GM18861 (cell line): Measurements from ENCODE around the gene LRFN2.

Experiments used
- ATAC-seq: cut with Tn5 transposase; IDR thresholded peaks from one replicate; pipeline ENCODE4 v1.9.1; 2021; ENCODE audit not compliant: unreplicated experiment

LRFN2 gene

DNA sequence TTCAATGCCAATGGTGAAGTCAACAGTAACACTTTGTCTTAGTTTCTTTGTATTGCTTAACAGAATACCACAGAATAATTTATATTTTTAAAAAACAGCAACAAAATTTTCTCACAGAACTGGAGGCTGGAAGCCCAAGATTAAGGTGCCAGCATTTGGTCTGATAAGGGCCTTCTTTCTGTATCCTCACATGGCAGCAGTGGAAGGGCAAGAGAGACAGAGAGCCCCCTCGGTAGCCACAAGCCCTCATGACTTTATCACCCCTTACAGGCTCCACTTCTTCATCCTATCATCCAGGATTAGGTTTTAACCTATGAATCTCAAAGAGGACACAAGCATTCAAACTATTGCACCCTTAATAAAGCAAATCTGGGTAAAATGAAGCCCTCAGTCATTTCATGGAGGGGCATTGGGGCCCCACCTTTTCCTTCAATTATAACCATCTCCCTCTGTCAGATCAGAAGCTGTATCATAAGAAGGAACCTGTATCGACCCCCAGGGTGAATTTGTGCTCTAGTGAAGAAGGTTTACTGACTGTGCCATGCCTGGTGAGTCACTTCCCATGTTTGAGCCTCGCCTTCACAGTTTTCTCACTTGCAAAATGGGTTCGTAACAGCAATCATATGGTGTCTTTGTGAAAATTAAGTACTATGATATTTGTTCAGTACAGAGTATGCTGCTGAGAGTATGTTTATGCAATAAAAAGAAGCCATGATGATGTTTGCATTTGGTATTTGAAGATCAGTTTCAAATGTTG lies 178.2 kb downstream of the LRFN2 start:
- no peak for ATAC-seq

DNA sequence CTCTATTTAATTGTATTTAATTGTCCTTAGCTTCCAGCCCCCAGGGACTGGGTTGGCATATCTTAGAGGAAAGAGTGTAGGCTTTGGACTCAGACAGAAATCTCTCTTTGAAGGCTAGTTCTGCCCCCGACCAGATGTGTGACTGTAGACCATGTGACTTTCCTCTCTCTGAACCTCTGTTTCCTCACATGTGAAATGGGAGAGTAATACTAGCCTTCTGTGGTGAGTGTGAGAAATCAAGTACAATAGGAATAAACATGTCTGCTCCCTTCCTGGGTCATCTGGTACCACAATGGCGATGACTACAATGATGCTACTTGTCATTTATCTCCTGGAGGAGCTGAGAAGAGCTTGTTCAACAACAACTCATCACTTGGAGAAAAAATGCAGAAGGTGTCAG lies 179.9 kb downstream of the LRFN2 start:
- ATAC-seq = no peak

DNA sequence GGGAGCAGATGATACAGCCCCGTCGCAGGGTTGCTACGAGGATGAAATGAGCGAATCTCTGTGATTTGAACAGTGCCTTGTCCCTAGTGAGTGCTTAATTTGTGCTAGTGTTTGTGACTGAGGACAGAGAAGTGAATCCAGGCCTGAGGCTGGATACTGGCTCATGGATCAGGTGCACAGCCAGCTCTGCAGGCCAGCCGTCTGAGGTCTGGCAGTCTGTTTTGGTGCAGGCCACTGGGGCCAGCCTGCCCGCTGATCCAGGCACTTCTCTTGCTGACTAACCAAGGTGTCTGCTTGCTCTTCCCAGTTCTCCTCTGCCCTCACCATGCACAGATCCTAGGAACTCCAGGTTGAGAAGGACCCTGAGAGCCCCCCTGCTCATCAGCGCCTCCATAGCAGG lies 181.0 kb downstream of the LRFN2 start:
- ATAC-seq = no peak

DNA sequence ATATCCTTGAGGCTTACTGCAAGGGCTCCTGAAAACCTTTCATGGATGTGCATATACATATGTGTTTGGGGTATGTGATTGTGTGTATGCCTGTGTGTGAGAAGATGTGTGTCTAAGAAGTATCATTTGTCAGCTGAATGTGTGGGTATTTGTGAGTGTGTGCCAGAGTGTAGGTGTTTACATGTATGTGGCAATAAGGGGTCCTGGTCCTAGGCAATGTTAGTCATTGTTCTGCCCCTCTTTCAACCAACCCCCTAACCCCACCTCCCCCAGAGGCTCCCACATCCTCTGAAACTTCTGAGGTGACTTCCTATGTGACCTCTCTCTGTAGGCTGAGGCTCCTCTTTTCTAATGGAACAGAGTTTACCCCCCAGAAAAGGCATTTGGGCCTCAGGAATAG lies 186.4 kb downstream of the LRFN2 start:
- ATAC-seq = no peak

DNA sequence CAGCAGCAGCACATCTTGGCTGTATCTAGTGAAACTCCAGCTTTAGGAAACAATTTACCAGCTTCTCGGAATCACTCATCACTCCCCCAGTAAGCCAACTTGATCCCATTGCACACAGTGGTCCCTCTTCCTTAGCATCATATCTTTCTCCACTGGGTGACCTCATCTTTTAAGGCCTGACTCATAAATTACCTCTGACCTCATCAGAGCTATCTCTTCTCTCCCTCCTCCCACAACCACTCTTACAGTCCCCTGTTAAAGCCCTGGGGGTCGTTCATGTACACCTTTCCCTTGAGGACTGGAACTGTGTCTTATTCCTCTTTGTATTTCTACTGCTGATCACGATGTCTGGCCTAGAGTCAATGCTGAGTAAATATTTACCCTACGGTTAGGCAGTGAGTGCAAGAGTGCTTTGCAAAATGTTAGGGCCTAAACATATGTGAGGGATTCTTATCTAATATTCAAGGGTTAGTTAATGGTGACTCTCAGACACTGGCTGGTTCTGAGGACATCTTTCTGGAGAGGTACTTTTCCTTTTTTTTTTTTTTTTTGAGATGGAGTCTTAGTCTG lies 187.2 kb downstream of the LRFN2 start:
- no peak for ATAC-seq

DNA sequence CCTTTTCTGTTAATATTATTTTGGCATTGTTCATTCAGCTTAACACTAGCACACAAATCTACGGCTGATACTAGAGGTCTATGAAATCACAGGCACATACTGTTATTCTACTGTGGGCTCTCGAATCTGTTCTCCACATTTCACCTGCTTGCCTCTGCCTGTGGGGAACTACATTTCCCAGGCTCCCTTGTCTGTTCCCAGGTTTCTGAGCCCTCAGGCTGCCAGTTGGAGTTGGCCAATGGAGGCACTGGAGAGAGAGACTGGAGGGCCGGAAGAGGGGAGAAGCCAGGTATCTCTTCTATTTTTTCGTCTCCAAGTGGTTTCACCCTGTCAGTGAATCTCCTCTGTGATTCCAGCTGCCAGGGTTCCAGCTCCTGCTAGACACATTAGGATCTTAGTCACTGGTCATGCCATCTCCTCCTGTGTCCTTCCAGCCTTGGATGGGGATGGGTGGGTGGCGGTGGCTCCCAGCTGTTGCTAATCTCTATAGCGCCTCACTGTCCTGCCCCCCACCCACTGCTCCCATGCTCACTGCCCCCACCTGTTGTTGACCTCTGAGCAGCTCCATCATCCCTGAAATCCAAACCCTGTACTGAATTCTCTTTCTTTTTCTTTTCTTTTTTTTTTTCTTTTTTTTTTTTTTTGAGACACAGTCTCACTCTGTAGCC lies 188.2 kb downstream of the LRFN2 start:
- no peak for ATAC-seq

DNA sequence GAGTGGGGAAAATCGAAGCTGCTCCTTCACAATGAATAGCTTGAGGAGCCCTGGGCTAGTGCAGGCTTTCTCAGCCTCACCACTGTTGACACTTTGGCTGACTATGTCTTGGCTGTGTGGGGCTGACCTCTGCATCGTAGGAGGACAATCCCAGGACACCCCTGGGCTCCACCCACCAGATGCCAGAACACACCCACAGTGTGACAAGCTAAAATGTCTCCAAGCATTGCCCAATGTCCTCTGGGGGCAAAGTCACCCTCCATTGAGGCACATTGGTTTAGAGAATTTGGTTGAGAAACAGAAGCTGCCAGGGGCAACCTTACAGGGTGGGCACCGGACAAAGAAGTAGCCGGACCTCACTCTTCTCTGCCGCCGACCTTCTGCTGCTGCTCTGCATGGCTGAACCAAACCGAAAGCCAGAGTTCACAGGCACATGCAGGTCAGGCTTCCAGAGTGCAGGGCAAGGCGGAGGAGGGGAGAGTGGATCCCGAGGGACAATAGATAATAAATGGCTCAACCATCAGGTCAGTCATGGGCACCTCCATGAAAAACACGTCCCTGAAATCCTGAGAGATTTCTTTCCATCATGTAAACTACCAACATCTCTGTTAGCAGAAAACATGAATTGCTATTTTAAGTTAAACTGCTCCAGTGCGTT lies 189.0 kb downstream of the LRFN2 start:
- ATAC-seq = no peak

DNA sequence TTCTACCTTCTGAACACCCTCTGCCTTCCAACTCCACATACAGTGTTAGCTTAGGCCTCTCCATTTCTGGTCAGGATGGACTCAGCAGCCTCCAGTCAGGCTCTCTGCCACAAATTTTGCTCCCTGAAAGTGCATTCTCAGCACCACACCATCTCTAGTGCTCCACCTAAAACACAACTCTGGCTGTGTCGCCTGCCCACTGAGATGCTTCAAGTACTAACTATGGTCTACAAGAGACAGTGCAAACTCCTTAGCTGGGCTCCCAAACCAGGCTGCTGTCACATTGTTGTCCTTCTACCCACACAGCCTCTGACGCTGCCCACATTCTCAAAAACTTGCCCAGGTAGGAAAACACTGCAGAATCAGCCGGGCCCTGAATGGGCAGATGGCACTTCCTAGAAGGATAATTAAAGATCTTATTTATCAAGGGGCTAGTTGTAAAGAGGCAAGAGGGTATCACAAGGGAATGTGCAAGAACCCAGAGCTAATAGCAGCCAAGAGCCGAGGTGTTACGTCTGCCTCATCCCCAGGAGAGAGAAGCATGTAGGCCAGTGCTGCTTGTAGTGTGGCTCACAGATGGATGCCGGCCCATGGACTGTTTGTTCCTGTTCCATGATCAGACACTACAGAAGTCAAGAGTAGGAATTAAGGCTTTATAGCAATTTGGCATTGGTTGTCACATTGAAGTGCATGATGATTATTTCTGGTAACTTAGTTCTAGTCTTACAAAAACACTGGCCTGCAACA lies 189.7 kb downstream of the LRFN2 start:
- no peak for ATAC-seq

DNA sequence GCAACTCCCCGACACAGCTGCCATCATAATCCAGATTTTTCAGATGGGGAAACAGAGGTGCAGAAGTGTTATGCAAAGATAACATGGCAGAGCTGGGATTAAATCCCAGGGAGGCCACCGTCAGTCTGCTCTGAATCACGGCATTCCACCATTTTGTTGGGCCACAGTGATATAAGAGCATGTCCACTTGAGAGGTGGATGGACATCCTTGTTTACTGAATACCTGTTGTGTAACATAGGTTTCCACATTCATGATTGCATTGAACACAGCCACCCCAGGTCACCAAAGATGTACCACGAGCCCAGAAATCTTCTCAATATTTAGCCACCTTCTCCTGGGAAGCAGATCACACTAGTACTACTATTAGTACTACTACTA lies 191.5 kb downstream of the LRFN2 start:
- ATAC-seq = no peak

DNA sequence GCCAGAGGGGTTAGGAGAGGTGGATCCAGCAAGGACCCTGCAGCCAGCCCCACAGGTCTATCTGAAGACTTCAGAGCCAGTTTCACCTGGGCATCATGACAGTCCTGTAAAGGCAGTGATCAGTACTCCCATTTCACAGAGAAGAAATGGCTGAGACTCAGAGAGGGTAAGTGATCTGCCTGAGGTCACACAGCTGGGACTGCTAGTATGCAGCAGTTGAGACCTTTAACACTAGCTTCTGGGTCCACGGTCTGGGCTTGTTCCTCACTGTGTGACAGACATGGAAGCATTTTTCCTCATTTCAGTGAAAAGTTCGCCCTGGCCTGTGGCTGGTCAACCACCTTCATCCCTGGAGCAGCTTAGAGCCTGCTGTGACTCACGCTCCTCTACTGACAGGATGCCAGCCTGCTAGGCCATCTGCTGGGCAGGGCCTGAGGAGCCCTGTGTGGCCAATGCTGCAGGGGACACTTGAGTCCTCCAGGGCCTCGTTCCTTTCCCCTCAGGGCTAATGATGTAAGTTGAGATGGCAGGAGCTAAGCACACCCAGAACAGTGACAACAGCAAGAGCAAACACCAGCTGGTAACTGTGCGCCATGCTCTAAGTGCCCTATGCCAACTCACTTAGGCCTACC lies 192.0 kb downstream of the LRFN2 start:
- no peak for ATAC-seq

DNA sequence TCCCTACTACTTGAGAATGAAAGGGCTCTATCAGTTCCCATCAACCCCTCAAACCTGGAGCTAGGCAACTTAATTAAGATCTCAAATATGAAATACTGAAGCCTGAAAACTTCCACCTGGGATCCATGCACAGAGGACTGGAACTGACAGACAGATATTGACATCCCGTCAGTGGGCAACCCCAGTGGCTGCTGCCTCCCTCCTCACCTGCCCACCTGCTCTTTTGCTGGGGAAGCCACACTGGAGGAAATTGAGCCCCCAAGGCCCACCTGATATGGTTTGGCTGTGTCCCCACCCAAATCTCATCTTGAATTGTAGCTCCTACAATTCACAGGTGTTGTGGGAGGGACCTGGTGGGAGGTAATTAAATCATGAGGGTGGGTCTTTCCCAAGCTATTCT lies 192.8 kb downstream of the LRFN2 start:
- no peak for ATAC-seq

DNA sequence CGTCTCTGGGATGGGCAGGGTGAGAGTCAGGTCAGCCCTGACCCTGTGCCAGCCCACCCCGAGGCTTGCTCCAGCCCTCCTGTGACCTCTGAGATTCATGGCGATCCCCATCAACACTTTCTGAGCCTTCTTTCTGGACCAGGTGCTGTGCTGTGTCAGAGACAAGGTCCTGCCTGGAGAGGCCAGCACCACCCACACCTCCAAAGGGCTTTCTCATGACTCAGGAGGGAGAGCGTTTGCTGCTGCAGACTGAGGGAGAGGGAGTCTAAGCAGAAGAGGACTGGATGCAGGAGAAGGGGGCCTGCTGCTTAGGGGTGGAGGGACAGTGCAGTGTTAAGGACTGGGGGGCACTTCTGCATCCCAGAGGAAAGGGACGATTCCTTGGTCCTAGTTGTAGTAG lies 193.5 kb downstream of the LRFN2 start:
- ATAC-seq = no peak

DNA sequence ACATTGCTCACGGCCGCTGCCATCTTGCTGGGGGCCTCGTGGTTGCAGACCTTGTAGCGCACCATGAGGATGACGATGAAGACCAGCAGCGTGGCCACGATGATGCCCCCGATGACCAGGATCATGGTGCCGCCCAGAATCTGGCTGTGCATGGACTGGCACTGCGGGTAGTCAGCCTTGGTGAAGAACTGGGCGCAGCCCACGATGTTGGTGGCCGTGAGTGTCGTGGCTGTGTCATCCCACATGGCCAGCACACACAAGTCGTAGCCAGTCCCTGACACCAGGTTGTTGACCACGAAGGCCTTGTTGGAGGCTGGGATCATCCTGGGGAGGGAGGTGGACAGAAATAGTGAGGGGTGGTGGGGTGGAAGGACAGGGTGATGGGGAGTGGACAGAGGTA lies 194.6 kb downstream of the LRFN2 start:
- ATAC-seq = no peak

DNA sequence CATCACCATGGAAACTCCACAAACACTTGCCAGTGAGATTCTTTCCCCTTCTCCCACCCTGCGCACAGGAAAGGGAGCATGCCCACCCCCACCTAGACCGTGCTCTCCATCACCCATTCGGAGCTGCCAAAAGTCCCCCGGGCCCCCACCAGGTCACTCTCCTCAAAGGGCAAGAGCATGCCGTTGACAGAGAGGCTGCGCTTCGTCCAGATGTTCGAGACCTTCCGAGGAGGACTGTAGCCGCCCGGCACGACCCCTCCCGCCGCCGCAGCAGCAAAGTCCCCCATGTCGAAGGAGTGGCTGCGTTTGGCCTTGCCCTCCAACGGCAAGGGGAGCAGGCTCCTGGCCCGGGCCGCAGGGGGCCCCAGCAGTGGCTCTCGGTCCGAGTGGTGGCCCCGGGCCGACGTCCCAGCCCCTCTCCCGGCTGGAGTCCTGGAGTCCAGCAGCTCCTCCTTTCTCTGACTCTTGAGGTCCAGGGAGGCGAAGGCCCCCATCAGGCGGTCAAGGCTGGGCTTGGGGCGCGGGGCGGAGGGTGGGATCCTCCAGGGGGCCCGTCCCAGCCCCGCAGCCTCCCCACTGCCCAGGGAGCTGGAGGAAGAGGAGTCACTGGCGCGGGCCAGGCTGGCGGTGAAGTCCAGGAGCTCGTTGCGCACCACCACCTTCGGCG lies 195.2 kb downstream of the LRFN2 start:
- ATAC-seq = no peak

DNA sequence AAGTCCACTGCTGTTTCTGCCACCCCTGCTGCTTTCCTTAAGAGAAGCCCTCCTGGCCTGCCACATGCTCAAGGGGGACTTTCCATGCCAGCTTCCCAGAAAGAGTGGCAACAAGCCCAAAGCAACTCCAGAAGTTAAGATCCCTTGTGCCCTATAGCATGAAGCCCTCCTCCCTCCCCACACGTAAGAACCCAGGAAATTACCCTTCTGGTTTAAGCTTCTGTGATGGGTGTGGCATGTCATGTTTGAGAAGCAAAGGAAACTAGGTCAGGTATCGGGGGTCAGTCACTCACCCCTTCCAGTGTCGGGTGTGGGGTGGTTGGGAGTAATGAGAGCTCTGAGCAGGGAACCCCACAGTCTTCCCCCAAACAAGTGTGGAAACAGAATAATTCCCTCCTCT lies 196.1 kb downstream of the LRFN2 start:
- ATAC-seq = no peak

DNA sequence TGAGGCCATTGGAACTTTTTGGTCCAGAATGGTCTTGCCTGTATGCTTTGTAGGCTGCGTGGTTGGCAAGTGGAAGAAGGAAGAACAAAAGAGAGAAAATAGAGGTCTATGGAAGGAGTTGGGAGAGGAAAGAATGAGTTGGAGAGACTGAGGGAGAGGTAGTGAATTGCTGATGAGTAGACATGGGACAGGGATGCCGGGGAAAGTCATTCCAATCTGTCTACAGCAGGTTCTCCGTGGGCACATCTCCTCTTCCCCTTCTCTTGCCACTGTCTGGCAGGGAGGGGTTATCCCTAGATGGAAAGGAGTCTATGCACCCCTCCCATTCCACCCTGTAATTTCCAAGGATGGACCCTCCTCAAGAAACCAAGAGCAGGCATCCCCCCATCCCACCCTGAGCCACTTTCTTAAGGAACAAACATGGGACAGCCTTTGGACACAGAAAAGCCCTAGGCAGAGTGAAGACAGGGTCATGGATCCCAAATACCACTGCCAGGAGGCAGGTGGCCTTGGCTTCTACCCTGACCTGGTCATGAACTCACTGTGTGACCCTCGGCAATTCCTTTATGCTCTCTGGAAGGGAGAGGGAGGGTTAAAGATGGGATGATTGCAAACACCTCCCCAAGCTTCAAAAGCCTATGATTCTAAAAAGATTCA lies 196.9 kb downstream of the LRFN2 start:
- ATAC-seq = no peak

DNA sequence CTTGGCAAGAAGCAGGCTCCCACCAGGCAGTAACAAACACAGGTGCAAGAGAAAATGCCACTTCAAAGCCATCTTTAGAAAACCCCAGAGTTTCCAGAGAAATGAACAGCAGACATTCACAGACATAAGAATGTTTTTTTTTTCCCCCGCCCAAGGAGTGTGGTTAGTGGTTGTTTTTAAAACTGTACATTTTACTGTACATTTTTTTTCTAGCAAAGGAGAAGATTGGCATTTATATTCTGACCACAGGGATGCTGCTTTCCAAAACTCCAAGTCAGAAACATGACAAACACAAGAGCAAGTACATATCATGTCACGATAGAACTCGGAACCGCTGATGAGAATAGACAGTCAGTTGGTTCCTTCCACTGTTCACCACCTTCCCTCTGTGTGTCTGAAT lies 197.9 kb downstream of the LRFN2 start:
- ATAC-seq = no peak

DNA sequence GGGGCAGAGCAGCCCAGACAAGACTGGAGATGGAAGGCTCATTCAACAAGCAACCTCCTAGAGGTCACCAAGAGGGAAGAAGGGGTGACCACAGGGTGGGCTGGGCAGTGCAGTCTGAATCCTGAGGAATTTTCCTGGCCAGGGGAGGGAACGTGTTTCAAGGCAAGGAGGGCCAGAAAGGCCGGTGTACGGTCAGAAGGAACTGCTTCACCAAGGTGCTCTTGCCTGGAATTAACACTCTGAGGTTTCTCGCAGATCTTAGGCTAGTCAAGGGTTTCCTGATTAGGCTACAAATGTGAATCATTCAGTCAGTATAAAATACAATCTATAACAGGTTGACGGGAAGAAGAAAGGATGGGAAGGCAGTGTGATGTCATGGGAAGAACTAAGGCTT lies 199.3 kb downstream of the LRFN2 start:
- ATAC-seq = no peak

DNA sequence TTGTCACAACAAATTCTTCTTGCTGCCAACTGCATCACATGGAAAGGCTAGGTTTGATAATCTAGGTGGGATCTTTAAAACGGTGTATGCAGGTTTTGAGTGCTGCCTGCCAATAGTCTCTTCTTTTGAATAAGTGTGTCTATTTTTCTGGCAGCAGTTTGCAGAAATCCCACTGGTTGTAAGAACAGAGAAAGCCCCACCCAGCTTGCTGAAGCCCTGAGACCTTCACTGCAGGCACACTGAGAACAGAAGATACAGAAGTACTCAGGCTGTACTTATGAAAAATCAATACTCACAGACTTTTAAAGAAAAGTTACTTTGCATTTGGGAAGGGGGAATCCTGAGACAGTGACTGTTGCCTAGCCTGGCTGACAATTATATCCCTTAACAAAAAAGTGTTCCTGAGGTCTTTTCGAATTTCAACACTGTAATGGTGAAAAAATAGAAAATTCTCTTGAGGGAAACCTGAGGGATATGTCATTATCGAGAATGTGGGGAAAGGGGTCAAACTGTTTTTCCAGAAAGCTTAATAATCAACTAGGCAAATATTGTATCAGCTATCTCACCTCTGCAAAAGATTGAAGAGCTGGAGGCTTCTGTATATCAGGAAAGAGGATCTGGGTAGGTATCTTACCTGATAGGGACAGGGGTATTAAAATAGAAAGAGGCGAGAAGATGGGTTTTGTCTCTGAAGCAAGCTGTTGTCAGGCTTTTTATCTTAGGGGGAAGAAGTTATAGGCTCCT lies 199.9 kb downstream of the LRFN2 start:
- ATAC-seq = no peak
